K562 (cell line): ENCODE data around the gene BPHL. TPM values are rescaled to one million over a fixed set of nuclear protein-coding genes. Genes with fewer than 3 reads are reported as not detected.

Experiments used
- ATAC-seq: fragments of 200-7000 bp; cut with Tn5 transposase; 3 replicates; pipeline ENCODE4 v1.9.1; 2020; ENCODE audit warnings: moderate library complexity
- BruUV-seq: library from RNA; stranded (reverse); fragments of 400-500 nt; replicated peaks from 2 replicates; lab custom pipeline; 2021; lab: Mats Ljungman, UMichigan
- CTCF ChIA-PET: fragments of 300-600 bp; formaldehyde crosslinking; extraction: SDS; loops from one replicate; lab custom pipeline; 2021; ENCODE audit warnings: low intra/inter-chr PET ratio; lab: Yijun Ruan, JAX
- POLR2A ChIA-PET: fragments of 300-600, 350-650 bp; sonication (Branson Sonifier 250); formaldehyde crosslinking; extraction: SDS; loops from one replicate; lab custom pipeline; 2021; ENCODE audit warnings: antibody characterized with exemption, inconsistent platforms; lab: Yijun Ruan, JAX
- DNase-seq, 4 experiments: peaks; one replicate each; pipeline versions ENCODE4 v3.0.0 to v3.0.0-alpha.2; 2011 to 2018; ENCODE audit warnings: low spot score in 3 of 4, mixed read lengths in 3 of 4; ENCODE audit errors: extremely low read depth in 1 of 4
- FAIRE-seq: peaks from 2 replicates; lab custom pipeline; 2011; peaks lifted over from hg19 to GRCh38; lab: Jason Lieb, UNC
- H2AFZ ChIP-seq: 2 replicates; pipeline ENCODE4 v1.6.0; 2011; ENCODE audit warnings: low read depth, low read length, control low read depth, inconsistent platforms
- H3K27ac ChIP-seq: fragments of 200-600 bp; 3 replicates; pipeline ENCODE4 v1.8.0; 2011; ENCODE audit warnings: low read depth, mild to moderate bottlenecking, control low read depth, inconsistent platforms, low read length, moderate library complexity, mixed read lengths; ENCODE audit errors: extremely low read depth
- H3K27me3 ChIP-seq, 2 experiments: fragments of 300-600 bp in 1 of 2; 2 replicates in 1 of 2; 3 replicates in 1 of 2; pipeline versions ENCODE4 v1.6.0 to v1.8.0; 2011; ENCODE audit warnings: inconsistent platforms in 2 of 2, low read length in 2 of 2, mild to moderate bottlenecking in 1 of 2, mixed read lengths in 1 of 2, moderate library complexity in 1 of 2; ENCODE audit not compliant: control insufficient read depth in 2 of 2, insufficient read depth in 2 of 2
- H3K36me3 ChIP-seq: fragments of 300-600 bp; 3 replicates; pipeline ENCODE4 v1.8.0; 2011; ENCODE audit warnings: mild to moderate bottlenecking, low read length, inconsistent platforms; ENCODE audit not compliant: control insufficient read depth, insufficient read depth
- H3K4me1 ChIP-seq, 2 experiments: fragments of 200-600 bp in 1 of 2; replicated peaks in 1 of 2; 2 replicates in 1 of 2; 3 replicates in 1 of 2; pipeline versions ENCODE4 v1.5.1 to v1.8.0; 2011; ENCODE audit warnings: inconsistent platforms in 2 of 2, low read length in 2 of 2, mild to moderate bottlenecking in 1 of 2, mixed read lengths in 1 of 2, moderate library complexity in 1 of 2; ENCODE audit not compliant: control insufficient read depth in 2 of 2, insufficient read depth in 2 of 2
- H3K4me2 ChIP-seq: 2 replicates; pipeline ENCODE4 v1.6.1; 2011; ENCODE audit warnings: low read length, control low read depth, inconsistent platforms, mixed read lengths; ENCODE audit not compliant: insufficient read depth
- H3K4me3 ChIP-seq: fragments of 200-600 bp; sonication (generic), shearing (Covaris generic); 2 replicates; pipeline ENCODE4 v1.5.1; 2016; ENCODE audit warnings: control low read depth, inconsistent platforms
- H3K79me2 ChIP-seq: fragments of 200-600 bp; 3 replicates; pipeline ENCODE4 v1.8.0; 2011; ENCODE audit warnings: low read length, inconsistent platforms; ENCODE audit not compliant: control insufficient read depth, insufficient read depth
- H3K9ac ChIP-seq, 2 experiments: 2 replicates each; pipeline versions ENCODE4 v1.6.0 to v1.6.1; 2011; ENCODE audit warnings: low read depth in 2 of 2, low read length in 2 of 2, control low read depth in 1 of 2, inconsistent platforms in 1 of 2, mild to moderate bottlenecking in 1 of 2, mixed read lengths in 1 of 2; ENCODE audit not compliant: insufficient read depth in 1 of 2
- H3K9me1 ChIP-seq: one replicate; pipeline ENCODE4 v1.6.0; 2011; ENCODE audit warnings: inconsistent platforms, mild to moderate bottlenecking, low read length, moderate library complexity; ENCODE audit not compliant: control insufficient read depth, insufficient read depth
- H3K9me3 ChIP-seq: replicated peaks from 2 replicates; pipeline ENCODE4 v1.5.1; 2011; ENCODE audit warnings: low read depth, low read length, inconsistent platforms; ENCODE audit not compliant: control insufficient read depth, insufficient read depth
- H4K20me1 ChIP-seq: replicated peaks from 2 replicates; pipeline ENCODE4 v1.6.1; 2011; ENCODE audit warnings: low read length, inconsistent platforms, mixed read lengths; ENCODE audit not compliant: control insufficient read depth, insufficient read depth
- BRF1 ChIP-seq: IDR thresholded peaks from 3 replicates; pipeline ENCODE4 v1.6.1; 2011; ENCODE audit warnings: borderline replicate concordance, mild to moderate bottlenecking; ENCODE audit not compliant: insufficient read length; ENCODE audit errors: extremely low read depth
- CHD1 ChIP-seq: fragments of 200-600 bp; sonication (generic); IDR thresholded peaks from one replicate; pipeline ENCODE4 v1.6.1; 2012; ENCODE audit warnings: mild to moderate bottlenecking, moderate library complexity, low read length, inconsistent platforms
- CHD2 ChIP-seq: IDR thresholded peaks from 2 replicates; pipeline ENCODE4 v1.6.1; 2011; ENCODE audit warnings: low read depth, low read length
- COPS2 ChIP-seq: fragments of 450-650 bp; conservative IDR thresholded peaks from 2 replicates; pipeline ENCODE4 v1.6.1; 2016; ENCODE audit warnings: mild to moderate bottlenecking, moderate library complexity
- KDM5B ChIP-seq: fragments of 200-600 bp; sonication (generic); IDR thresholded peaks from 2 replicates; pipeline ENCODE4 v1.6.1; 2012; ENCODE audit warnings: low read depth, mild to moderate bottlenecking, moderate library complexity, low read length, control low read depth, inconsistent platforms; ENCODE audit not compliant: insufficient replicate concordance
- POLR3A ChIP-seq: IDR thresholded peaks from 2 replicates; pipeline ENCODE4 v1.6.1; 2011; ENCODE audit warnings: borderline replicate concordance, mild to moderate bottlenecking, moderate library complexity; ENCODE audit not compliant: insufficient read length, insufficient read depth; ENCODE audit errors: extremely low read depth
- THRB ChIP-seq: fragments of 450-650 bp; formaldehyde crosslinking; conservative IDR thresholded peaks from 2 replicates; pipeline ENCODE4 v1.4.0; 2022; ENCODE audit warnings: mild to moderate bottlenecking, missing genetic modification characterization
- WGBS: fragments of 100-300 bp; shearing (Covaris generic); methylation state at CpG from one replicate; pipeline ENCODE4 v1.1.6; 2016; ENCODE audit warnings: low coverage, mixed read lengths; ENCODE audit not compliant: insufficient coverage; ENCODE audit errors: missing lambda C conversion rate; 5-methylcytosine and 5-hydroxymethylcytosine counted together
- in situ Hi-C: fragments of 300-500 bp; cut with MboI; formaldehyde crosslinking; loops from 4 replicates; pipeline ENCODE4 v1.15.0; 2018; ENCODE audit warnings: inconsistent platforms, mixed read lengths
- intact Hi-C: fragments of 100-400 bp; cut with micrococcal nuclease; formaldehyde crosslinking; loops from 2 replicates; pipeline ENCODE4 v1.14.2; 2022
- polyA plus RNA-seq, 8 experiments: library from polyadenylated mRNA; depleted of rRNA in 4 of 8; stranded (reverse) in 5 of 8; unstranded in 3 of 8; fragments of >200 nt; fragmentation: Nextera tagmentation in 2 of 8; fragmentation: Illumina TruSeq in 1 of 8; extraction: Ambion mirVana in 2 of 8; extraction: Trizol in 1 of 8; gene quantifications; 2 replicates each; pipeline versions ENCODE4 v1.2.1 to v1.2.3, GENCODE V29; 2011 to 2014; ENCODE audit warnings: inconsistent platforms in 1 of 8, missing spikeins in 1 of 8
- total RNA-seq, 7 experiments: library from RNA; depleted of rRNA in 6 of 7; stranded (reverse); fragments of >200 nt in 6 of 7; fragmentation: Illumina TruSeq in 2 of 7; extraction: Trizol in 2 of 7; gene quantifications; 2 replicates each; pipeline versions ENCODE4 v1.2.1 to v1.2.3, GENCODE V29; 2011 to 2021; ENCODE audit warnings: low replicate concordance in 1 of 7

The BPHL gene
- total and polyA plus RNA-seq, 9 of the 15 experiments (the other 6 are each of a cell fraction or from before 2014, with no cell fraction given) = 3.5 to 17.4 (median 8.2) TPM

DNA sequence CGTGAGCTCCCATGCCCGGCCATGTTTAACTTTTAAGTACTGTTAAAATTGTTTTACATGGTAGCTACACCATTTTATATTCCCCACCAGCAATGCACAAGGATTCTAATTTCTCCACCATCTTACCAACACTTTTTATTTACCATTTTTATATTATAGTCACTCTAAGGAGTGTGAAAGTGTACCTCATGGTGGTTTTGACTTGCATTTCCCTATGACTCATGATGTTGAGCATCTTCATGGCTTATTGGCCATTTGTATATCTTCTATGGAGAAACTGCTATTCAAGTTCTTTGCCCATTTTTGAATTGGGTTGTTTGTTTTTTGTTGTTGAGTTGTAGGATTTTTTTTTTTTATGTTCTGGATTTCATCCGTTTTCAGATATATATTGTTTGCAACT, 15.6 kb upstream of the BPHL start:
- DNase-seq (no peak), ATAC-seq (no peak), FAIRE-seq (no peak)
- H3K9me1 ChIP-seq = no peaks in the 10 kb centered on the region
- TF ChIP-seq CHD2 = no peak
- no peak for TF ChIP-seq BRF1
- TF ChIP-seq POLR3A = no peak
- TF ChIP-seq COPS2 = no peak
- TF ChIP-seq THRB (CRISPR knock-in tag) = no peak
- TF ChIP-seq KDM5B = no peak
- TF ChIP-seq CHD1 = no peak
- H3K4me2 ChIP-seq = no peak overlapping the region
- WGBS = 86% methylated on average over 3 of the region's 3 CpGs
- POLR2A ChIA-PET = no interaction called here
- no peak overlapping the region for H3K9ac ChIP-seq
- peaks cover 78% of the 10 kb centered on the region for H3K36me3 ChIP-seq
- no peak overlapping the region for H3K27ac ChIP-seq
- no peaks in the 10 kb centered on the region for H3K9me3 ChIP-seq
- intact Hi-C loops = no loop called here
- in situ Hi-C loops = no loop called here
- no peaks in the 10 kb centered on the region for H3K4me1 ChIP-seq
- no peaks in the 10 kb centered on the region for H4K20me1 ChIP-seq
- no peaks in the 10 kb centered on the region for H3K79me2 ChIP-seq
- no peak overlapping the region for H3K4me3 ChIP-seq
- H2AFZ ChIP-seq = no peak overlapping the region
- no TSS peak for BruUV-seq
- H3K27me3 ChIP-seq = no peaks in the 10 kb centered on the region
- CTCF ChIA-PET = no interaction called here
